Peyer's patch (tissue), 4 donors: ENCODE measurements around the gene TPGS1.

ENCODE experiments used
- POLR2A ChIP-seq, 2 donors: fragments of 450-650 bp; IDR thresholded peaks; one replicate each; pipeline ENCODE4 v1.5.1; 2017; ENCODE audit warnings: antibody characterized with exemption in 2 of 2, mild to moderate bottlenecking in 2 of 2, moderate library complexity in 2 of 2
- TF ChIP-seq, protein P1 (sequence below), 6 experiments: fragments of 450-650 bp in 4 of 6; fragments of 200-600 bp in 2 of 6; sonication (generic) in 1 of 6; IDR thresholded peaks; one replicate each; pipeline ENCODE4 v1.5.1; 2017 to 2019; ENCODE audit warnings: antibody characterized with exemption in 6 of 6, mild to moderate bottlenecking in 3 of 6, moderate library complexity in 1 of 6

- no peak for TF ChIP-seq POLR2A (IDR thresholded peaks at IDR 0.05)
- TF ChIP-seq, protein P1, sequence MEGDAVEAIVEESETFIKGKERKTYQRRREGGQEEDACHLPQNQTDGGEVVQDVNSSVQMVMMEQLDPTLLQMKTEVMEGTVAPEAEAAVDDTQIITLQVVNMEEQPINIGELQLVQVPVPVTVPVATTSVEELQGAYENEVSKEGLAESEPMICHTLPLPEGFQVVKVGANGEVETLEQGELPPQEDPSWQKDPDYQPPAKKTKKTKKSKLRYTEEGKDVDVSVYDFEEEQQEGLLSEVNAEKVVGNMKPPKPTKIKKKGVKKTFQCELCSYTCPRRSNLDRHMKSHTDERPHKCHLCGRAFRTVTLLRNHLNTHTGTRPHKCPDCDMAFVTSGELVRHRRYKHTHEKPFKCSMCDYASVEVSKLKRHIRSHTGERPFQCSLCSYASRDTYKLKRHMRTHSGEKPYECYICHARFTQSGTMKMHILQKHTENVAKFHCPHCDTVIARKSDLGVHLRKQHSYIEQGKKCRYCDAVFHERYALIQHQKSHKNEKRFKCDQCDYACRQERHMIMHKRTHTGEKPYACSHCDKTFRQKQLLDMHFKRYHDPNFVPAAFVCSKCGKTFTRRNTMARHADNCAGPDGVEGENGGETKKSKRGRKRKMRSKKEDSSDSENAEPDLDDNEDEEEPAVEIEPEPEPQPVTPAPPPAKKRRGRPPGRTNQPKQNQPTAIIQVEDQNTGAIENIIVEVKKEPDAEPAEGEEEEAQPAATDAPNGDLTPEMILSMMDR (IDR thresholded peaks at IDR 0.05), result no peak
Observed at GRCh38 chr19:525857-526419, 18.6 kb downstream of the TPGS1 start.
